HuH-7.5 (cell line): ENCODE measurements around the gene DPY19L3.
"Not testable (repeated sequence)": the region's sequence is repeated elsewhere in the genome, so short reads cannot be mapped to it uniquely, and the experiment has no call there.

Source experiments
- DNase-seq: peaks from one replicate; pipeline ENCODE4 v3.0.0; 2011; ENCODE audit warnings: low spot score

DPY19L3 gene

DNA sequence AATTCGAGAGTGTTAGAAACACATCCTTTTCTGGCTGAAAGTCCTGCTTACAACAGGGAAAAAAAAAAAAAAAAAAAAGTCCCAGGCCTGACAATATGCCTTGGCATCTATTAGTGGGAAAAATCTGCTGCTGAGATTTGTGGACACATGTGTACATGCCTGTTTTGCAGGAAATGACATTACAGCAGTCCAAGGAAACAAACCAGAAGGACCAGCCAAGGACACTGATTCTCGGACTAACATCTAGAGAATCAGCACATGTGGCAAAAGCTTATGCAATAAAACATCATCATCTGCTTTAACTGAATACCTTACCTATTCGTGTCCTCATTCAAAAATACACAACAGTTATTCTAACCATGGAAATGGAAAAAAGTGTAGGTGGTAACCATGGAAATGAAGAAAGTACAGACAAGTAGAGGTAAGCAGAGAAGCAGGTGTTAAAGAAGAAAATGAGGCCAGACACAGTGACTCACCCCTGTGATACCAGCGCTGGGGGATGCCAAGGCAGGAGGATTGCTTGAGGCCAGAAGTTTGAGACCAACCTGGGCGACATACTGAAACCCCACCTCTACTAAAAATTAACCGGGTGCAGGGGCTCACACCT lies 9.4 kb upstream of the DPY19L3 start:
- DNase-seq, result no peak

DNA sequence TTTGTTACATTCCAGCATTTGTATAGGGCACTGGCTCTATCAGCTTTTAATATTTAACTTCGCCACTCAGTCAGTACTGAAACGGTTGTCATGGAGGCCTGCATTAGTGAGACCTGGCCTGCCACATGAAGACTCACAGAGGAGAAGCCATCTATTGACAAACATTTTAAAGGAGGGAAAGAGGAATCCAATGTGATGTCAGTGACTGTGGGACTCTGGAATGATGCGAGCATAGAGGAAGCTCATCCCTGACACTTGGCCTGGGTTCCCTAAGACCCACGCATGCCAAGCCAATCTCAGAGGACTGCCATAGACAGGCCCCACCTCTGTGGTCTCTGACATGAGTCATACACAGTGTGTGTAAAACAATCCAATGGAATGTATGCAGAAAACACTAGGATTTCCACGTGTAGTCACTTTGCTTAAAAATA lies 7.9 kb upstream of the DPY19L3 start:
- DNase-seq, result no peak

DNA sequence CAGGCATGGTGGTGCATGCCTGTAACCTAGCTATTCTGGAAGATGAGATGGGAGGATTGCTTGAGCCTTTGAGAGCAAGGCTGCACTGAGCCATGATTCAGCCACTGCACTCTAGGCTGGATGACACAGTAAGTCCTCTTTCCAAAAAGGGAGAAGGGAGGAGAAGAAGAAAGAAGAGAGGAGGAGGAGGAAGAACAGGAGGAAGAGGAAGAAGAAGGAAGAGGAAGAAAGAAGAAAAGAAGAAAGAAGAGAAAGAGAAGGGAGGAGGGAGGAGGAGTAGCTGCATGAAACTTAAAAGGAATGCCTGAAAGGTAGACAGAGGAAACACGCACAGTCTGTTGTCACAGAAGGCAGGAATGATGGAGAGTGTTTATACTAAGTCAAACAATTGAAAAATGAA lies 3.6 kb upstream of the DPY19L3 start:
- DNase-seq, result no peak

DNA sequence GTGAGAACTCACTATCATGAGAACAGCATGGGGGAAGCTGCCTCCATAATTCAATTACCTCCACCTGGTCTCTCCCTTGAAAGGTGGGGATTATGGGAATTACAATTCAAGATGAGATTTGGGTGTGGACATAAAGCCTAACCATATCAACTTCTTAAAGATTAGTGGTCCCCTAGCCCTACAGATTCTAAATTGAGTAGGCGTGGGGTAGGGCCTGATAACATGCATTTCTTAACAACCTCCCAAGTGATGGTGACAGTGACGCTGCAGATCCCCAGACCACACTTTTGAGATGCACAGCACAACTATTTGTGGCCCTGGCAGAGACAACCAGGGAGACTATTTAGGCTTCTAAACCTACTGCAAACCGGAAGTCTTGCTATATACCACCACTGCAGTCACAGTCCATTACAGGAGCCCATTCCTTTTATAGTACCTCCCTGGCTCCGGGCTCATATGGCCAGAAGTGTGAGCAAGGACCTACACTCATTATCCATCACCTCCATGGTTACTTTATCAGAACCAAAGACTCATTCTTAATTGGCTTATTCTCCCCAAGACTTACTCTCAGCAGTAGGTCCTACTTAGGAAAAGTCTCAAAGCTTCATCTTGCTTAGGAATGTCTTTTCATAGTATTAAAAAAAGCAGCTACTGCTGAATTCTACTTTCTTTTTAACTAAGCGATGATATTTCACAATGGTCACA lies 2.1 kb upstream of the DPY19L3 start:
- DNase-seq, result no peak

DNA sequence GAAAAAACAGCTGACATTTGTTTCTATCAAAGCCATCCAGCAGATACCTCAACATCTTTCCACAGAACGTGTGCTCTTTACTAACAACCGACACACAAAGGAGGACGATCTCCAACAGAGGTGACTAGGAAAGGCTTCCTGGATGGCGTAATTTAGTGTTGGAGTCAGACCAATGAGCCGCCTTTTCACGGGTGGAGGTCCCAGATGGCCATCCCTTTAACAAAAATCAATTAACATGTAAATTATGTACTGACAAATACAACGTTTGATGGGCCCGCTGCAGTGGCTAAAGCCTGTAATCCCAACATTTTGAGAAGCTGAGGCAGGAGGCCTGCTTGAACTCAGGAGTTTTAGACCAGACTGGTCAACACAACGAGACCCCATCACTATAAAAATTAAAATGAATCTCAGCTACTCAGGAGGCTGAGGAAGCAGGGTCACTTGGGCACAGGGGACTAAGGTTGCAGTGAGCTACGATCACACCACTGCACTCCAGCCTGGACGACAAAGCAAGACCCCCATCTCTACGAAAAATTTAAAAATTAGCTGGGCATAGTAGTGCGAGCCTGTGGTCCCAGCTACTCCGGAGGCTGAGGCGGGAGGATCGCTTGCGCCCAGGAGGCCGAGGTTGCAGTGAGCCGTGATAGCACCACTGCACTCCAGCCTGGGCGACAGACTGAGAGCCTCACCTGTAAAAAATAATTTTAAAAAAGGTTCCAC lies 1.2 kb upstream of the DPY19L3 start:
- no peak for DNase-seq

DNA sequence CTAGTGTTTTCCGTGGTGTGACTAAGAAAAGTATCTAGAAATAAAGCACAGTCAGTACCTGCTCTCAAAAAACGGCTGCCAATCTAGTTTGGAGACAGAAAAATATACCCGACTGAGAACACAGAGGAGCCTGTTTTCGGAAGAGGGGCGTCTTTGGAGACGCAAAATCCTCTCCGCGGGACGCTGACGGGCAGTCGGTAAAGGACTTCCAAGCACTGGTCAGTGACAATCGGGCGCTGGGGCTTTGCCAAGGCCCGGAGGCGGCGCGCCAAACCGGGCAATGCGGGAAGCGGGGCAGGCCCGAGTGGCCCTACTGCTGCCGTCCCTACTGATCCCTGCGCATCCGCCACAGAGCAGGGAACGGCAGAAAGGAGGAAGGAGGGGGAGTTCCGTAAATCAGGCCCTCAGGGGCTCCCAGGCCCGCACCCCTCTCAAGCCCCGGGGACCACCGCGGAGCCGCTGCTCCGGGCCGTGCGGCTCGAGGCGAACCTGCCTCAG lies 588 bp upstream of the DPY19L3 start:
- no peak for DNase-seq

DNA sequence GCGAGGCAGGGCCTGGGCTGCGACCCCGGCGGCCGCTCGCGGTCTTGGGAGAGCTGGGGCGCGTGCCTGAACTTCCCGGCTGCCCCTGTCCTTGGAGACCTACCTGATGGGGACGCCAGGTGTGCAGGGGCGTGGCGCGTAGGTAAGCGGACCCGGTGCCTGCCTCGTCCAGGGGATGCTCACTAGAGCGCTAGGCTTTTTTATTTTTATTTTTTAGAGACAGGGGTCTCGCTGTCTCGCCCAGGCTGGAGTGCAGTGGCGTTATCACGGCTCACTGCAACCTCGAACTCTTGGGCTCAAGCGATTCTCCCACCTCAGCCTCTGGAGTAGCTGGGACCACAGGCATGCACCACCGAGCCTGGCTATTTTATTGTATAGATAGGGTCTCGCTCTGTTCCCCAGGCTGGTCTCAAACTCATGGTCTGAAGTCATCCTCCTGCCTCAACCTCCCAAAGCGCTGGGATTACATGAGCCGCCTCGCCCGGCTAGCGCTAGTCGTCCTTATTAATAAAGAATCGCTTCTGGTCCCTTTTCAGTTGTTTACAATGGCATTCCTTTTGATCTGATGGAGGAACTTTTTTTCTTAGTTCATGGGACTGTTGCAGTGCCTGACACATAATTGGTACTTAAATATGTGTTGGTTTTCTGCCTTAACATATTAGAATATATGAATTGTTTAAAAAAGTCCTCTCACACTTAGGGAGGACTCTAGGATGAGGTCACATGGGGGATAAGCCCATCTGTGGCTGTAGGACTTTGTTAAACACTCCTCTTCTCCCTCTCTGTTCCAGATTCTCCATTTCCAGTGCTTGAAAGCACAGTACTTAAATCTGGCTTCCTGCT lies 812 bp downstream of the DPY19L3 start:
- no peak for DNase-seq

DNA sequence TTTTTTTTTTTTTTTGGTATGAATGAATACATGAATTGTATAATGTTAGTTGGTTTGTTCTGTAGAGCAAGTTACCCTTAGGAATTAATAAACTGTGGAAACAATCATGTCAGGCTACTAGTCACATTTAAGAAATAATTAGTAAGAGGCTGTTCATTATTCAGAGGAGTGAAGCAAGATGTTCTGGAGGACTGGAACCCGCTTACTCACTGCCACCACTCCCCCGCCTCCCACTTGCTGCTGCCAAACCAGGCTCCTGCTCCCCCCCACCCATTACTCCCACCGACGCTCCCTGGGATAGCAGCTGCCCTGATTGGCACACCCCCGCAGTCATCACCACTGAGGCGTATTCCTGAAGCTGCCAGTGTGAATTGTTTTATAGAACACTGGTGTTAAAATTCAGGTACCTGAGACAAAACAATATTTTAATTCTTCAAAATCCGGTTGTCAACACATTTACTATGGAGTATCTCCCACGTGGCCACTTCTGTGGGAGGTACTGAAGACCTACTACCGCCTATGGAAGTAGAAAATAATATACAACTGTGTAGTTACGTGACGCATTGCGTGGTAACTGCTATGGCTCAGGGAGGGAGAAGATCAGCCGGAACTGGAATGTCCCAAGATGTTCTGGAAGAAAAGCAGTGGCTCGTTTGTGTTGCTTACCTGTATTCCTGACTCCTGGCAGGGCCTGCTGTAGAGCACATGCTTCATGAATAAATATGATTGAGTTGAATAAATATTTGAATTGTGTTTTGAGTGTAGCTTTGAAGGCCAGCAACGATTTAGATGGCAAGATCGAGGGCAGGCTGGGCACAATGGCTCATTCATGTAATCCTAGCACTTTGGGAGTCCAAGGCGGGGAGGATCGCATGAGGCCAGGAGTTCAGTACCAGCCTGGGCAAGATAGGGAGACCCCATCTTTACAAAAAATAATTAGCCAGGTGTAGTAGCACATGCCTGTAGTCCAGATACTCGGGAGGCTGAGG lies 1.7 kb downstream of the DPY19L3 start:
- DNase-seq, result no peak

DNA sequence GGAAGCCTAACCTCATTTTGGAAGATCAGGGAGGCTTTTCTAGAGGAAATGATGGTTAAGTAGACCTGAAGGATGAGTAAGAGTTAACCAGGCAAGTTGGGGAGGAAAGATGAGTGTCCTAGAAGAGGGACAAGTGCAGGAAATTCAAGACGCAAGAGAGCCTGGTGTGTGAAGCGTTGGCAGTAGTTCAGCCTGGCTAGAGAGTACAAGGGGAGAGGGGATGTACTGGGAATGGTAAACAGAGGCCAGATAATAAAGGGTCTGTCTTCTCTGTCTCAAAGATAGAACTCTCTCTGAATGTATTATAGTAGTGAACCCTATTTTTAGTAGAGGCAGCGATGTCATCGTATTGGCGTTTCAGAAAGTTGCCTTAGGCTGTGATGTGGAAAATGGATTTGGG lies 9.7 kb downstream of the DPY19L3 start:
- no peak for DNase-seq

DNA sequence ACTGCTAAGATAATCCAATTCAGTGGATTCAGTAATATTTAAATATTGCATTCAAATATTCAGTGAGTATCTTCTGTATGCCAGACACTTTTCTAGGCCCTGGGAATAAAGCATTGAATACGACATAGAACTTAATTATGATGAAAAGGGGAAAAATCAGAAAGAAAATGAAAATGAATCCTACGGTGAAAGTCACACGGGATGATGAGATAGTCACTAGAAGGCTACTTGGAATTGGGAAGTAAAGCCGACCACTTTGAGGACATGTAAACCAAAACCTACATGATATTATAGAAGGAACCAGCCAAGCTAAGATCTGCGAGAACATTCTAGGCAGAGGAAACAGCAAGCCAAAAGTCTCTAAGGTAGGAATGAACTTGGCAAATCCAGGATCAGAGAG lies 10.1 kb downstream of the DPY19L3 start:
- no peak for DNase-seq

DNA sequence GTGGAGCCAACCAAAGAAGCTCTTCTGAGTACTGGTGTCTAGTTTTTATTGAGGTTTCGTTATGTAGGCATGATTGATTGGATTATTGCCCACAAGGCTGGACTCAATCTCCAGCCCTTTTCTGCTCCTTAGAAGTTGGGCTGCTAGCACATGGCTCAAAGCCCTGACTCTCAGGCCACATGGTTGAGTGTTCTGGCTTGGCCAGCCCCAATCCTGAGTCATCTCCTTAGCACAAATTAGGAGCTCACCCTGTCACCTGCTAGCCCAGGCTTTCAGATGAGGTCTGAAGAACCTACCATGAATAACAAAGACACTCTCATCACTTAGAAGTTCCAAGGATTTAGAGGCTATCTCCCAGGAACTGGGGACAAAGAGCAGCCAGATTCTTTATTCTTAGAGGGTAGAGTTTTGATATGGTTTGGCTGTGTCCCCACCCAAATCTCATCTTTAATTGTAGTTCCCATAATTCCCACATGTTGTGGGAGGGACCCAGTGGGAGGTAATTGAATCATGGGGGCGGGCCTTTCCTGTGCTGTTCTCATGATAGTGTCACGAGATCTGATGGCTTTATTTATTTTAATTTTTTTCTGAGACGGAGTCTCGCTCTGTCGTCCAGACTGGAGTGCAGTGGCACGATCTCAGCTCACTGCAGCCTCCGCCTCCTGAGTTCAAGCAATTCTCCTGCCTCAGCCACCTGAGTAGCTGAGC lies 11.3 kb downstream of the DPY19L3 start:
- no peak for DNase-seq

DNA sequence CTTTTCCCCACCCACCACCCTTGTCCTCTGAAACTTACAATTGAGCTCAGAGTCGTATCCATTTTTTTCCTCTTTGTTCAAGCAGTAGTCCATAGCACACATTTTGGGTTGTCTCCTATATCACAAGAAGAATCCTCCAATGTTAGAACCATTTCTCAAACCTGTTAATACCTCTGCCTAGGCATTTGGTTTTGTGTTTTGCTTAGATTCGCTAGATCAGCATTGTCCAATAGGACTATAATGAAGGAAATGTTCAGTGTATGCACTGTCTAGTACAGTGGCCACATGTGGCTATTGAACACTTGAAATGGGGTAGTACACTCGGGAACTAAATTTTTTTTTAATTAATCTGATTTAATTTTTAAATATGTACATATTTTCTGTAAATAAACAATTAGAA lies 12.6 kb downstream of the DPY19L3 start:
- DNase-seq, result no peak

DNA sequence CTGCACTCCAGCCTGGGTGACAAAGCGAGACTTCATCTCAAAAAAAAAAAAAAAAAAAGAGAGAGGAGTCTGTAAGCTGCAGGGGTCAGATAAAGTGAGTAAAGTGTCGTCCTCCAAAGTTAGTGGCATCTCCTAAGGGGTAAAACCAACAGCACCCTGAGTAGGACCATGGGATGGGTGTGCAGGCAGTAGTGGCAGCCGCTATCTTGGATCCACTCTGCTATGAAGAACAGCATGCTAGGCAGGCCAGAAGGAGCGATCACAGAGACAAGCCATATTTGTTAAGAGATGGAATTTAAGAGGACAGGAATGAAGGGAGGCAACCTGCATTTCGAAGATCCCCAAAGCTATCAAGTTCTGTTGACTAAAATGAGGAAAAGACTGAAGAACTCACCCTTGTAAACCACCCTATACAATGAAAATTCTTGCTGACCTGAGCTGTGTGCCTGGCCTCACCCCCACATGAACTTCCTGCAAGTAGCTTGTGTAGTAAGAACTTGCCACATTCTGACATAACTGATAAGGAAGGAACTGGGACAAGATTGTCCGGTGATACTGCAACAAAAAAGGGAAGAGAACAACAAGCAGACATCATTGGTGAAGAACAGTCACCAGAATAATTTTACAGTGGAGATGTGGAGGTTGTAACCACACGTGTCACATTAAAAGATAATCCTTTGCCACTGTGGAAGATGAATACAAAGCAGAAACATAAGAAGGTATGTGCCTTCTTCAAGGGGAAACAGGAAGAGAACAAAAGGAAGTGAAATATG lies 16.2 kb downstream of the DPY19L3 start:
- no peak for DNase-seq

DNA sequence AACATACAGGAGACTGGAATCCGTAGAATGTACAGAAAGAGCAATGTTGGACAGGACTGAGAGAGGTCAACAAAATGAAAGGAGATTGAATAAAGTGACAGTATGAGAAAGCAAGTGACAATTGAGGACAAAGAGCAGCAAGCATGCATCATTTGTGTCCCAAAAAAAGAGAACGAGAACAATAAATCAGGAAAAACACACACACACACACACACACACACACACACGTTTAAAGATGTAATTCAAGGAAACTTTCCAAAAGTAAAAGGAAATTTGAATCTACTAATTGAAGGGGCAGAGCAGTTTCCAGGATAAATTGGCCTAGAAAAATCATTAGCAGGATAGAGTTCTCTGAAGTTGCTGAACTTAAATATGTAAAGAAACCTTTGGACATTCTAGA lies 16.9 kb downstream of the DPY19L3 start:
- no peak for DNase-seq

DNA sequence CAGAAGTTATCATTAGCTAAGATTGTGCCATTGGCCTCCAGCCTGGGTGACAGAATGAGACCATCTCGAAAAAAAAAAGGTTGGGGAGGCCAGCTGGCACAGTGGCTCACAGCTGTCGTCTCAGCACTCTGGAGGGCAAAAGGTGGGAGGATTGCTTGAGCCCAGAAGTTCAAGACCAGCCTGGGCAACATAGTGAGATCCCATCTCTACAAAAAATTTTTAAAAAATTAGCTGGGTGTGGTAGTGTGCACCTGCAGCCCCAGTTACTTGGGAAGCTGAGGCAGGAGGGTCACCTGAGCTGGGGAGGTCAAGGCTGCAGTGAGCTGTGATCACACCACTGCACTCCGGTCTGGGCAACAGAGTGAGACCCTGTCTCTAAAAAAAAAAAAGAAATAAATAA lies 18.4 kb downstream of the DPY19L3 start:
- not testable (repeated sequence) for DNase-seq

DNA sequence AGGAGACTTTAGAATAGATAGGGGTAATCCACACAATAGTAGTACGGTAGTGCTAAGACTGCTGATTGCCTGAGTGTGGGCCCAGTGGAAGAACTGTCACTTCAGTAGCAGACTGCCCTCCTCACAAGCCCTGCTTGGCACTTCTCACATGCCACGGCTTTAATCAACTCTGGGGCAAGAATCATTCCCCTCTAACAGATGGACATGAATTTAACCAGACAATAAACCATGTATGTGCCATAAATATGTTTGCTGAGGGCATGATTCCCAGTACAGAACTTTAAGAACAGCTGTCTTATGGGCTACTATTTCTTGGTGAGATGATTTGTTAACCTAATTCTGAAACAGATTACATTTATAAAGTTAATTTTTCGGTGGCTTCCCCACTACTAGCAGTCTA lies 22.0 kb downstream of the DPY19L3 start:
- DNase-seq, result no peak

DNA sequence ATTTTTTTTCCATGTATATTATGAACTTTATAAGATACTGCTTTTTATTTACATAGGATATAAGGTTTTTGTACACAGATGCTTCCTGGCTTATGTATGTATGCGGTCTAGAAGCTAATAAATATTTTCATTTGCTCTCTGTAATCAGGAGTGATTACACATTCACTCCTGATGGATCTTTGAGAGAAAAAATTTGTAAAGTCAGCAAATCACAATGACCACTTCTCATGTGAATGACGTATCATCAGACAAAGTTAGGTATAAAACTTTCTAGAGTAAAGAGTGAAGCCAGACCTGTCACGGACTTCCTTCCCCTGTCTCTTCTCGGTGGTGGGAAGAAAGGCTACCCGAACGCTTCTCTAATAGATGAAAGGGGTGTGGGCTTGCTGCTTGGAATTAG lies 31.1 kb downstream of the DPY19L3 start:
- no peak for DNase-seq

DNA sequence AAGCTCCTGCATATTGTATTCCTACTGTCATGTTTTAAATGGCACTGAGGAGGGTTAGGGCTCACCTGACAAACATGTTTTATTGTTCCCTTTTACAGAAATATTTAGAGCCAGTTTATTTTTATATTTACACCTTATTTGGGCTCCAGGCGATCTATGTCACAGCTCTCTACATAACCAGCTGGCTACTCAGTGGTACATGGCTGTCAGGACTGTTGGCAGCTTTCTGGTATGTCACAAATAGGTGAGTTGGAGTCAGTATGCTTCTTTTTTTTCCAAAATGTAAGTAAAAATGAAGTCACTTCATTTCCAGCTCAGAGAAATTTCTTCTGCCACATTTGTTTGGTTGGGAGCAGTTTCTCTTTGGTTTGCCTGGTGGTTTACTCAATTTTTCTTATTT lies 31.5 kb downstream of the DPY19L3 start:
- DNase-seq, result no peak

DNA sequence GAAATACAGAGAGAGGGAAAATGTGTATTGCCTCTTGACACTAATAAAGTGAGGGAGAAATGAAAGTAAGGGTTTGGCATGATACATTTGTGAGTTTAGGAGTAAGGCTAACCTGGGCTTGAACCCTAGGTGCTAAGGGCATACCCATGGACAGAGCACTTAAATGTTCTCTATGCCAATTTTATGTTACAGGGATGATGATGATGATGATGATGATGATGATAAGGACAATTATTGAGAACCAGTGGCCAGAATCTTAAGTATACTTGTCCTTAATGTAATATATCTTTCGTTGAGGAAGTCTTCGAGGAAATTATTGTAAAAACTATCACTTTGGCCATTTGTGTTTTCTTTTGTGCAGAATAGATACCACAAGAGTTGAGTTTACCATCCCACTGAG lies 33.2 kb downstream of the DPY19L3 start:
- DNase-seq, result no peak

DNA sequence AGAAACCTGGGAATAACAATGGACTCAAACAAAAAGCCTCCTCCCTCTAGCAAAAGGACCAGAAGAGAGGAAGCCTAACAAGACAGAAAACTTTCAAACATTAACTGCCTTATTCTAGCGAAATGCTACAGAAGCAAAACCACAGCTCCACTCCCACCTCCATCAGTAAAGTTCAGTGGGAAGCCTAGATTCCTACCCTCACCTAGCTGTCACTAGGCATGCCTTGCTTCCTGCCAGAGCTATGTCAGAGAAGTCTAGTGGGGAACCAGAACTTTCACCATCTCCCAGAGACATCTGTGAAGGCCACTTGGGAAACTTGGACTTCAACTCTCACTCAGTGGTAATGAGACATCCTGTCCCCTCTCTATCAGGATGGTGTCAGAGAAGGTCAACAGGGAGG lies 37.1 kb downstream of the DPY19L3 start:
- DNase-seq, result no peak
